ENCODE data around the gene MTCL1.

Gene MTCL1

DNA sequence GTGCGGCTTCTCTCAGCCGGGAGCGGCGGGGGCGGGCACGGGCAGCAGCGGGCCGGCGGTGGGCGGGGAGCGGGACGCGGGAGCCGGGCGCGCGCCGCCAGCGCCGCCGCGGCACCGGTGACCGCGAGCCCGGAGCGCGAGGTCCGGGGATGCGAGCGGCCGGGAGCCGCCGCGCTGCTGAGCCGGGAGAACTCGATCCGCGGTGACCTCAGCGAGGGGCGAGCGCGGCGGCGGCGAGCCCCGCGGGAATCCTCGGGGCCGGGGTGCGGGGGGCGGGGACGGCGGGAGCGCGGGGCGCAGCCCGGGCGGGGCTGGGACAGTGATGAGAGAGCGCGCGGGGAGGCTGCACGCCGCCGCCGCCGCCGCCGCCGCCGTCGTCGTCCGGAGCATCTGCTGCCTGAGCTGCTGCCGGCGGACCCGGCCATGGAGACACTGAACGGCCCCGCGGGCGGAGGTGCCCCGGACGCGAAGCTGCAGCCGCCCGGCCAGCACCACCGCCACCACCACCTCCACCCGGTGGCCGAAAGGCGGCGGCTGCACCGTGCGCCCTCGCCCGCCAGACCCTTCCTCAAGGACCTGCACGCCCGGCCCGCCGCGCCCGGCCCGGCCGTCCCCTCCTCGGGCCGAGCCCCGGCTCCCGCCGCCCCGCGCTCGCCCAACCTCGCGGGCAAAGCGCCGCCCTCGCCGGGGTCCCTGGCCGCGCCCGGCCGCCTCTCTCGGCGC, at the start of gene MTCL1:
MTCL1 (plus strand) TSS at position 319 of the 723 bp plus-strand sequence; CDS start at position 424, 105 bp downstream.
- DNase-seq, result no peak

- DNase-seq, result no peak
These were observed 49.1 kb upstream of the MTCL1 start for GRCh38 chr18:8656232-8656631.

DNA sequence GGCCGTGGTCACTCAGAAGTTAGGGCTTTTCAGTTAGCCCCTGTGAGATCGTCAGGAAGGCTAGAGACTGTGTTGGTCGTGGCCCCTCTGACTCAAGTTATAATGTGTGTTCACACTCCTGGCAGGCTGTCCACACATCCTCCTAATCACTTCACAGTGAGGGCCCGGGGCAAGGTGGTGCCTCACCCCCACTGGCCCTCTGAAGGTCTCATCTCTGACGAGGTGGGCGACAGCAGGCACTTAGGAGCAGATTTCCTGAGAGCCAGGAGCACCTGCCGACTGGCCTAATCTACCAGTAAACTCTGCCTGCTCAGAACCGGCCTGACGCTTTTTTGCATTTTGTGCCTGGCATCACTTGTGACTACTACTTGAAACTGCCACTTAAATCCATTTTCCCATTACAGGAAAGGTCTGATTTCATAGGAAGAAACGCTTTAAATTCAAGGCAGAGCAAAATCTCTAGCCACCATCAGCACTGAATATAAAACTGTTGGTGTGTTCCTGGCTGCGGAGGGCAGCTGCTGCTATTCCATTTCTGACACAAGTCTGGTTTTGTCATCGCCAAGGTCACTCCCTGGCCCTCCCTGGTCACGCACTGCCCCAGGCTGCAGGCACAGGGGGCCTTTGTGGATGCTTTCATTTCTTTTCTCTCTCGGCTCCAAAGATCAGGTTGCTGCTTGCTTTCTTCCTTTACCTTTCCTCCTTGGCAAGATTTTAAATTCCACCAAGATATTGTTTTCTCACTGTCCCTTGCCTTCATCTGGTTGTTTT, 48.1 kb upstream of the MTCL1 start:
- no peak for DNase-seq

DNA sequence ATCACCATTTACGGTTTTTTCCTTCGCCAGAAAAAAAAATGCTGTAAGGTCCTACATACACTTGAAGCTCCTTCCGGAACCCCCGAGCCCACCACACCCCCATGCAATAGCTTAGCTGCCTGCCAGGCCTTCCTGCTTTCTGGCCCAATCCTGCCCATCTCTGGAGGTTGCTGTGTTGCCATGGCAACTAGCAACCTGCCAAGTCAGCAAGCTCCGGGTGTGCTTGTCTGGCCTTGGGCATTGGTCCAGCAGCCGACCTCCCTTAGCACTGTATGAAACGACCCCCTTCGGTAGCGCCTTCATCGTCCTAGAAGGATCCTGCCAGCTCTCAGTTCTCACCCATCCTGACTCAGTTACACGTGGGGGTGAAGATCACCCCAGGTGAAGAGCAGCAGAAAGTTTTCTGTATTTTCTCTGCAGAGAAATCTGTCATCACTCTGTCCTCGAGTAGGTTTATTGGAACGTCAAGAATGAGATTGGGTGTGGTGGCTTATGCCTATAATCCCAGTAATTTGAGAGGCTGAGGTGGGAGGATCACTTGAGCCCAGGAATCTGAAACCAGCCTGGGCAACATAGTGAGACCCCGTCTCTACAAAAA, 47.4 kb upstream of the MTCL1 start:
- no peak for DNase-seq

DNA sequence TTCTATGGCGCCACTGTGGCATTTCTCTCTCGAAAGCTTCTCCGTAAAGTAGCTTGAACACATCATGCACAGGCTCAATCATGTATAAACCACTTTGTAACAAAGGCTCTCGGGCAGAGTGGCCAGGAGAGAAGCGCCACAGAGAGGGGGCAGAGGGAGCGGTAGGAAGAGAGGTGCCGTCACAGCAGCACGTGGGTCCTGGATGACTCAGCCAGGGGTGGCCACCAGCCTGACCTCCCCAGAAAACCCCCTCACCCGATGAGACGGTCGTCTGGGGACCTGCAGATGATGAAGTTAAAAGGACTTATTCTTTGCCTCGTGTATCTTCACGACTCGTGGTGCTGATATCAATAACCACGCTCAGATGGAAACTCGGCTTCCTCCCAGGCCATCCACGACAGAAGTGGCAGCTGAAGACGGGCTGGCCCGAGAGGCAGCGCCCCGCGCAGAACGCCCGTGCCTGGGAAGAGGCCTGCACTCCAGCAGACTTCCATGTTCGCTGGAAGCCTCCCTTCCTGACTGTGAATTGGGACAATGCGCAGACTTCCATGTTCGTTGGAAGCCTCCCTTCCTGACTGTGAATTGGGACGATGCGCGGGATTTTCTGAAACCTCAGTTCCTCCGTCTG, 46.4 kb upstream of the MTCL1 start:
- no peak for DNase-seq

DNA sequence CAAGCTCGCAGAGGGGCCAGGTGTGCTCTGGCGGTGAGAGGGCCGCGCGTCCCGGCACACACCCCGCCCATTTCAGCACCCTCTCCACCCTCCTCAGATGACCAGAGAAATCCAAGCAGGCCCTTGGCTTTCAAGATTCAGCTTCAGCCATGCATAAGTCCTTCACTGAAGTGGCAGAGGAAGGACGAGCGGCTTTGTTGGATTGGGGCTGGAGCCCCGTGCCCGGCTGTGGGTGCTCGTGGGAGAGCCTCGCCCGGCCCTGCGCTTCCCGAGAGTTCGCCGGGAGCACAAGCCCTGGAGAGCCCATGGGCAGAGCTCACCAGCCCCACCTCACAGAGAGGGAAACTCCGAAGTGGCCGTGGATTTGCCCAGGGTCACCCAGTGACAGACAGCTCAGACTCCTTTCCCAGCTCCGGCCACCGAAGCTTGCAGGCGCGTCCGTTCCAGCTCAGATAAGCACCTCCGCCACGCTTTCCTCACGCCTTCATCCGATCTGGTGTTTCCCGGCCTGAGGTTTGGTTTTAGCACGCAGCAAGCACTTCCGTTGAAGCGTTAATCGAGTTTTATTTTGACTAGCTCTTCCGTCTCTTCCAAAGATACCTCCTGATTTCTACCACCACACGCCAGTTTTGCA, 45.6 kb upstream of the MTCL1 start:
- no peak for DNase-seq

DNA sequence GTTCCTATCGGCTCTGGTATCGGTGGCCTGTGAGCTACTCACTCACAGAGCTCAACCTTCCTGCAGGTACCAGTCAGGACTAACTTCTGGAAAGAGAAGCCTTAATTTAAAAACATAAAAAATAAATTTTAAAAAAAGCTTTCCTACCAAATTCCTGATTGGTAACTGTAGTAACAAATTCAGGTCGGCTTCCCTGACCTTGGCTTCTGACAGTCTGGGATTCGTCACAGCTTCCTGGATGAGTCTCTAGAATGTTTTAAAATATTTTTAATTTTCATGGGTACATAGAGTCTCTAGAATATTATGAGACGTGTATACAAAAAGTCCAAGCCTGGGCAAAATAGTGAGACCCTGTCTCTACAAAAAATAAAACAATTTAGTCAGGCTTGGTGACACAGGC, 45.0 kb upstream of the MTCL1 start:
- no peak for DNase-seq

GRCh38 chr18:8661754-8662559, 43.4 kb upstream of the MTCL1 start:
- peak; percentile 50 for DNase-seq

GRCh38 chr18:8662560-8663255, 42.6 kb upstream of the MTCL1 start:
- DNase-seq, result no peak

DNA sequence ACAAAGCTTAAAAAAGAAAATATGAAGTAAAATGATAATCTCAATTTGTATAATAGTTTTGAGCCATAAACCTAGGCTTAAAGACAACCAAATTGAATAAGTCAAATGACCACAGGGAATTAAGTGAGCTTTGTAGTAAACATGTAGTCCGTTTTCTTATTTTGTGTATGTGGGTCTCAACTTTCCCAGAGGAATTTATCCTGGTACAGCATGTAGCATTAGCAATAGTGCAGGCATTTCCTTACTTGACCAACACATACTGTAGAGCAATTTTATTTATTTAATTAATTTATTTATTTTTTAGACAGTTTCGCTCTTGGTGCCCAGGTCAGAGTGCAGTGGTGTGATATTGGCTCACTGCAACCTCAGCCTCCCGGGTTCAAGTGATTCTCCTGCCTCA, 37.5 kb upstream of the MTCL1 start:
- DNase-seq, result no peak

DNA sequence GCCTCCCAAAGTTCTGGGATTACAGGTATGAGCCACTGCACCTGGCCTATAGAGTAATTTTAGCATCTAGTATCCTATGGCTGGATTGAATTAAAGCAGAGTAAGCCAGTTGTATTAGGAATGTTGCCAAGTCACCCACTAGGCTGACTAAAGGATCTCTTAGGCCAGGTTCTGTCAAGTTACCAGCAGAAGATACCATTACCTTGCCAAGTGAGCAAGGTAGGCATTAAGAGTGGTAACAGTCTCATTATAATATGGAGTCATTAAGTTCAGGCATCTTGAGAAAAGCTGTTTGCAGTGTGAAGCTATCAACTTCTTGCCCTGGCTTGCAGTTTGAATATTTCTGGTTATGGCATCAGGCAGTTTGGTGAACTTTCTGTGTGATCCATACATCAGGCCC, 37.0 kb upstream of the MTCL1 start:
- no peak for DNase-seq

DNA sequence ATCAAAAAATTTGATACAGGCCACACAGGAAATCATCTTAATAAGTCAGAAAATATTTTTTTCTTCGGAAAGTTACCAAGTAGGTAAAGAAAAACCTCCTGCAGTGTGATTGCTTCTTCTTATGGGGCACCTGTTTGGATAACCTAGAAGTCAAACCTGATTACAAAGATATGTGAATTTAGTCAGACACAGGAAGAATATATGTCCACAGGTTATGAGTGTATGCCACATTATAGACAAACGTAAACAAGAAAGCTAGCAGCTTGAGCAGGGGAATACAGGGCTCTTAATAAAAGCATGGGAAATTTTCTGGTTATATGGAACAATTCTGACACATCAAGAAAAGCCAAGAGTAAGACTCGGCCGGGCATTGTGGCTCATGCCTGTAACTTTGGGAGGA, 35.8 kb upstream of the MTCL1 start:
- DNase-seq, result no peak

- no peak for DNase-seq
These were observed 31.8 kb upstream of the MTCL1 start for GRCh38 chr18:8673256-8674209.

DNA sequence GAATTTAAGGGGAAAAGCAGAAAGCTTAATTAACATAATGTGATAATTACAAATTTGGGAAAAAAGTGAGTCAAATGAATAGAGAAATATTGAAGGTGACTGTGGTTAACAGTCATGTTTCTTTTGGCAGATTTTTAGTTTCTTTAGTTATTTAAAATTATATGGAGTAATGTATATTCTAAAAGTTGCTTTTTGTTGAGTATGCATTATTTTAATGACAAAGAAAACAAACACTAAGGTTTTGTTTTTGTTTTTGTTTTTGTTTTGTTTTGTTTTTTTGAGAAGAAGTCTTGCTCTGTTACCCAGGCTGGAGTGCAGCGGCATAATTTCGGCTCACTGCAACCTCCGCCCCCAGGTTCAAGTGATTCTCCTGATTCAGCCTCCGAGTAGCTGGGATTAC, 30.3 kb upstream of the MTCL1 start:
- no peak for DNase-seq

- DNase-seq, result no peak
These were observed 24.2 kb upstream of the MTCL1 start for GRCh38 chr18:8681196-8681595.

DNA sequence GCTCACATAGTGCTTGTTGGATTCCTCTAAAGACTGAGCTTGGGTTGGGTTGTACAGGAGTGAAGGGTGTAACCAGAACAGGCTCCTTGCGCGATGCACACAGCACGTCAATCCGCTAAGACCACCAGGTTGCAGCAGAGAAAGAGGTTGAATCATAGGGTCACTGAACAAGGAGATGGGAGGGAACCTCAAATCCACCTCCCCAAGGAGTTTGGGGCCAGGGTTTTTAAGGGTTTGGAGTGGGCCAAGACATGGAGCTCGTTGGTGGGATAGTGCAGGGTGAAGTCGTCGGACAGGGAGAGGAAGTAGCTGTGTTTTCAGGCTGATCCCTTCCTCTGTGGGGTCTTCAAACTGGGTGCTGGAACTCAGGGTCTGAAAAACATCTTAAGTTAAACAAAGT, 20.8 kb upstream of the MTCL1 start:
- no peak for DNase-seq

DNA sequence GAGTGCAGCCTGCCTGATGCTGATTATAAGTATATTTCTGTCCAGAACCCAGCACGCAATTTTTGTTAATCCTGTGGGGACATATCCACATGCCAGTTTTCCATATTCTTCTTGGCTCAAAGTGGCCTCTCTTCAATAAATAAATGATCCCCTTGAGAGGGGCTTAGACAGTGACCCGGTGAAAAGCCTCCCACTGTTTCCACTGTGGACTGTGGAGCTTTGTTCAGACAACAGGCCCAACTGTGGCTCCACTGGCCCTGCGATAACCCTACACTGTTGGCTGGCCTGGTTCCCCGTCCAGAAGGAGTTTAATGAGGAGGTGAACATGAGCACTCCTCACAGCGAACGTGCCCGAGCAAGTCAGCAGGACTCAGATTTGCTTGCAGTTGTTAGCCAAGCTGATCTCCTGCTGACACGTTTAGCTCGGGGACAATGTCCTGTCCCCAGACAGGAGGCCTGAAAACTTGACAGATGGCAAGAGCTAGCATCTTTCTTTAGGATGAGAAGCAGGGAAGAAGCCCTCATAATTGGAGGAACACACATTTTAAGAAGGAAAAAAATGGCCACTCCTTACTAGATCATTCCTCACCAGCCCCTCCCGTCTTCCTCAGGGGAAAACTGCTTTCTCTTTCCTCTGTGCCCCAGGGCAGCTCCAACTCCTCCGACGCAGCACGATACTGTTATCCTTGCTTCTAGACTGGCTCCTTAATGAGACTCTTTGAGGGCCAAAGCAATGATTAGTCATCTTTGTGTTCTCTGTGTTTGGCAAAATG, 20.0 kb upstream of the MTCL1 start:
- no peak for DNase-seq

- no peak for DNase-seq
These were observed 19.5 kb upstream of the MTCL1 start for GRCh38 chr18:8685914-8686216.

- no peak for DNase-seq
These were observed 18.7 kb upstream of the MTCL1 start for GRCh38 chr18:8686611-8687010.
